Endothelial cell of umbilical vein (primary cell): Measurements from ENCODE around the gene KMT5B.

Experiments
- EZH2 ChIP-seq: IDR thresholded peaks from 2 replicates; pipeline ENCODE4 v1.6.1; 2012; ENCODE audit warnings: borderline replicate concordance, low read depth, mild to moderate bottlenecking, moderate library complexity, low read length, inconsistent platforms; ENCODE audit not compliant: severe bottlenecking
- FOS ChIP-seq: IDR thresholded peaks from 2 replicates; pipeline ENCODE4 v1.6.1; 2011; ENCODE audit warnings: mild to moderate bottlenecking, low read length, moderate library complexity, borderline replicate concordance; ENCODE audit not compliant: insufficient read depth
- GATA2 ChIP-seq: IDR thresholded peaks from 2 replicates; pipeline ENCODE4 v1.7.0; 2011; ENCODE audit warnings: low read depth, mild to moderate bottlenecking, moderate library complexity, mixed read lengths, low read length; ENCODE audit not compliant: insufficient read length, insufficient read depth
- JUN ChIP-seq: IDR thresholded peaks from 2 replicates; pipeline ENCODE4 v1.6.1; 2011; ENCODE audit warnings: borderline replicate concordance, low read depth; ENCODE audit not compliant: insufficient read length, insufficient read depth
- POLR2A ChIP-seq: IDR thresholded peaks from 2 replicates; pipeline ENCODE4 v1.6.1; 2012; ENCODE audit warnings: low read depth, mild to moderate bottlenecking, control low read depth, low read length
- POLR2AphosphoS5 ChIP-seq: IDR thresholded peaks from 2 replicates; pipeline ENCODE4 v1.6.1; 2012; ENCODE audit warnings: low read depth, mild to moderate bottlenecking, control low read depth, low read length, moderate library complexity; ENCODE audit not compliant: insufficient read depth
- TF ChIP-seq, protein P1 (sequence below), 2 donors: IDR thresholded peaks; 1 replicate in 1 of 2; 2 replicates in 1 of 2; pipeline ENCODE4 v1.5.1; 2011; ENCODE audit warnings: low read length in 2 of 2, mild to moderate bottlenecking in 2 of 2, moderate library complexity in 2 of 2, control low read depth in 1 of 2, inconsistent platforms in 1 of 2, low read depth in 1 of 2; ENCODE audit not compliant: insufficient read depth in 1 of 2; ENCODE audit errors: extremely low read depth in 1 of 2
- TF ChIP-seq, protein P2 (sequence below): IDR thresholded peaks from 2 replicates; pipeline ENCODE4 v1.6.1; 2011; ENCODE audit not compliant: insufficient read depth, insufficient read length

- TF ChIP-seq POLR2A (no peak), EZH2 (no peak), POLR2AphosphoS5 (no peak), JUN (no peak), GATA2 (no peak), FOS (no peak)
- TF ChIP-seq, protein P1, sequence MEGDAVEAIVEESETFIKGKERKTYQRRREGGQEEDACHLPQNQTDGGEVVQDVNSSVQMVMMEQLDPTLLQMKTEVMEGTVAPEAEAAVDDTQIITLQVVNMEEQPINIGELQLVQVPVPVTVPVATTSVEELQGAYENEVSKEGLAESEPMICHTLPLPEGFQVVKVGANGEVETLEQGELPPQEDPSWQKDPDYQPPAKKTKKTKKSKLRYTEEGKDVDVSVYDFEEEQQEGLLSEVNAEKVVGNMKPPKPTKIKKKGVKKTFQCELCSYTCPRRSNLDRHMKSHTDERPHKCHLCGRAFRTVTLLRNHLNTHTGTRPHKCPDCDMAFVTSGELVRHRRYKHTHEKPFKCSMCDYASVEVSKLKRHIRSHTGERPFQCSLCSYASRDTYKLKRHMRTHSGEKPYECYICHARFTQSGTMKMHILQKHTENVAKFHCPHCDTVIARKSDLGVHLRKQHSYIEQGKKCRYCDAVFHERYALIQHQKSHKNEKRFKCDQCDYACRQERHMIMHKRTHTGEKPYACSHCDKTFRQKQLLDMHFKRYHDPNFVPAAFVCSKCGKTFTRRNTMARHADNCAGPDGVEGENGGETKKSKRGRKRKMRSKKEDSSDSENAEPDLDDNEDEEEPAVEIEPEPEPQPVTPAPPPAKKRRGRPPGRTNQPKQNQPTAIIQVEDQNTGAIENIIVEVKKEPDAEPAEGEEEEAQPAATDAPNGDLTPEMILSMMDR (IDR thresholded peaks at IDR 0.05; ENCODE audit: extremely low read depth in 1 of 2, insufficient read depth in 1 of 2, low read depth in 1 of 2, low read length in 2 of 2), result peak; percentile 69 to 87
- TF ChIP-seq, protein P2, sequence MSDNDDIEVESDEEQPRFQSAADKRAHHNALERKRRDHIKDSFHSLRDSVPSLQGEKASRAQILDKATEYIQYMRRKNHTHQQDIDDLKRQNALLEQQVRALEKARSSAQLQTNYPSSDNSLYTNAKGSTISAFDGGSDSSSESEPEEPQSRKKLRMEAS, result no peak
Measured at GRCh38 chr11:68257477-68258362, 44.6 kb upstream of the KMT5B start.
